Measurements from ENCODE around the gene PELI2.

The PELI2 gene

DNA sequence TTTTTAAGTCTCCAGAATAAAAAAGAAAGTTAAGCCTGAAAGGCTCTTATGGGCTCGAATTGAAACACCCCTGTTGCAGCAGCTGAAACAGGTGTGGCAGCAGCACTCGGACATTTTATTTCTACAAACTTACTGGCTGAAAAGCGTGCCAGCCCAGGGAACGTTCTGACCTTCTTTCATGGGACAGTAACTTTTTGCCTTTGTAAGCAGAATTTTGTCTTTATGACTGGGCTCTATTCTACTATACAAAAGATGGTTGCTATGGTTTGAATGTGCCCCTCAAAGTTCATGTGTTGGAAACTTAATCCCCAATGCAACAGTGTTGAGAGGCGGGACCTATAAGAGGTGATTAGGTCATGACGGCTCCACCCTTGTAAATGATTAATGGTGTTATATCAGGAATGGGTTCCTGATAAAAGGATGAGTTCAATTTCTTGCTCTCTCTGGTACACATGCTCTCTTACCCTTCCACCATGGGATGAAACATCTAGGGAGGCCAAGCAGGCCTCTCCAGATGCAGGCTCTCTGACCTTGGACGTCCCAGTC lies 52.7 kb downstream of the PELI2 start:
- no peak for DNase-seq

GRCh38 chr14:56172074-56172473 lies 53.9 kb downstream of the PELI2 start:
- no peak for DNase-seq

GRCh38 chr14:56172571-56172971 lies 54.4 kb downstream of the PELI2 start:
- no peak for DNase-seq

DNA sequence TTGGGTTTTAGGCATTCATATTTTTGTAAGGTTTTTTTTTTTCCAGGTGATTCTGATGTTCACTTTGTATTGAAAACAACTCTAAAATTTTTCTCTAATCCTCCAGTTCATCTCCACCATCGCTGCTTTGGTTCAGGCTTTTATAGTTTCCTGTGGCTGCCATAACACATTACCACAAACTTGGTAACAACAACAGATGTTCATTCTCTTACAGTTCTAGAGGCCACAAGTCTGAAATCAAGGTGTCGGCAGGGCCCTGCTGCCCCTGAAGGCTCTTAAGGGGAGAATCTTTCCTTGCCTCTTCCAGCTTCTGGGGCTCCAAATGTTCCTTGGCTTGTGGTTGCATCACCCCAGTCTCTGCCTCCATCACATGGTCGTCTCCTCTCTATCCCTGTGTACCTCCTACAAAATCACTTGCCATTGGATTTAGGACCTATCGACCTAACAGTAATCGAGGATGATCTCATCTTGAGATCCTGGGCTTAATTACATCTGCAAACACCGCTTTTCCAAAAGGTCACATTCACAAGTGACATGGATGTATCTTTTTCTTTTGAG lies 55.2 kb downstream of the PELI2 start:
- DNase-seq: no peak

DNA sequence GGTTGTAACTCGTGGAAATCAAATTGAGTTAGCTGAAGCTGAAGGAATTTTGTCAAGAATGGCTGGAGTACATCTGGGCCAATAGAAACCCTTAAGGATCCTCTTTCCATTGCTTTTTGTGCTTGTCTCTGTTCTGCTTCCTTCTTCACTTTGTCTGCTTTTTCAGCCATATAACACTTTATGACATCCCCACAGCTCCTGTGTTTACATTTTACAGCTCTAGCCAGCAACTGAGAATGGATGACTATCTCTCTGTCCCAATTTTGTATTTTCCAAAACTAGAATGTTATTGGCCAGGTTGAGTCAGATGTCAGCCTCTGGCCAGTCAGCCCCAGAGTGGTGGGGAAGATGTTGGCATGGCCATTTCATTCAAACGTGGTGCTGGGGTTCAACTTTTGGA lies 57.6 kb downstream of the PELI2 start:
- DNase-seq: no peak

- no peak for DNase-seq
Observed at GRCh38 chr14:56176530-56176929, 58.3 kb downstream of the PELI2 start.

DNA sequence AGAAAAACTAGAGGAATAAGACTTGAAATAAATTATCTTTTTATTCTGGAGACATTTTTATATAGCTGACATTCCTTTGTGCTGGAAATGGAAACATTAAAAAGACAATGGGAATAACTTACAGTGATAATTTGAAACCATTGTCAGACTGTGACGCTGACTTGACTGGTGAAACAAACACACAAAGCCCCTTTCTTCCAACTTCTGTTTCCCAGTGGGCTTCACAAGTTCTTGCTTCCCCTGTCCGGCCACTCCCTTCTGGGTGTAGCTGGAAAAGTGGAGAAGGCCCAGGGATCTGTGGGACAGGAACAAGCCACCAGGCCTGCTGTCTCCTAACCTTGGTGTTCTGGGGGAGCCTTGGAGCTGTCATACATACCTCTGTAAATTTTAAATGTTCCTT lies 58.8 kb downstream of the PELI2 start:
- no peak for DNase-seq

DNA sequence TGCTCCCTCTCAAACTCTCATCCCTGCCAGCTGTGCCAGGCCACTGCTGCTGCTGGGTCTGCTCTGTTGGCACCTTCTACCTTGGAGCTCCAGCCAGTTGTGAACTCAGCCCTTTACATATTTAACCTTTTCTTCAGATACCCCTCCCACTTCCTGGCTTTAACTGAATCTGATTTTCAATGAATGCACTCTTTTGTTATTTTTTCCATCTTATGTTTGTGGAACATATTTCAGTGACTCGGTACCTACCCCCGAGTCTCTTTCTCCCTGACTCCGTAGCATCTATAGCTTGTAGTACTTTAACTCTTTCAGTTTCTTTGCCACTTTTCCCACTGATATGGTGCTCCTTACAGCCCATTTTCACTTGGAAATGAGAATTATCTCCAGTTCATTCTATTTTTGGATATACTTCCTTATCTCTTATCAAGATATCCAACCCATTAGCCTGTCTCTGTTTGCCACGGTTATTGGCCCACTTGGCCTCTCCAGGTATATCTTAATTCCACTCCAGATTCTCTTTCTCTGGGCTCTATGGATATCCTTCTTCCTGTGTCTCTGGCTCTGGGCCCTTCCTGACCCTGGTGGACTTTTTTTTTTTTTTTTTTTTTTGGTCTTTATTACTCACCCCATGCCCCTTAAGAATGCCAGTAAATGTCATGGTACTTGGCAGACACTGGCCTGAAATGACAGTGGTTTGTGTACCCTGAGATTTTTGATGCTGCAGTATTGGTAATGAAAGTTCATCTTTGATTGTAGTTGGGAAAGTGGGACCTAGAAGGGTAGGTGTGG lies 62.7 kb downstream of the PELI2 start:
- no peak for DNase-seq

DNA sequence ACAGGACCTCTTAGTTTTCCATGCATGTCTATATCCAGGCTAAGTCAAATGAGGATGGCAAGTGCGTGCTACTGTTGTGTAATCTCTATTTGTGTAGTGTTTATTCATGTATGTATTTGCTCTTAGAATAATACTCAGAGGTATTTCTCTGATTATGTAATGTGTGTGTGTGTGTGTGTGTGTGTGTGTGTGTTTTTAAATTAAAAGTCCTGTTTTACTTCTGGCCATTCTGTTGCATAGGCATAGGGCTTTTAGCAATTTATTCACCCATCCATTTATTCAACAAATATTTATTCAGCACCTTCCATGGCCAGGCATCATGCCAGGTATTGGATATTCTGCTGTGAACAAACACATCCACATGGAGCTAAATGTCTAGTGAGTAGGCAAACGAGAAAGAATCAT lies 63.5 kb downstream of the PELI2 start:
- DNase-seq: no peak

DNA sequence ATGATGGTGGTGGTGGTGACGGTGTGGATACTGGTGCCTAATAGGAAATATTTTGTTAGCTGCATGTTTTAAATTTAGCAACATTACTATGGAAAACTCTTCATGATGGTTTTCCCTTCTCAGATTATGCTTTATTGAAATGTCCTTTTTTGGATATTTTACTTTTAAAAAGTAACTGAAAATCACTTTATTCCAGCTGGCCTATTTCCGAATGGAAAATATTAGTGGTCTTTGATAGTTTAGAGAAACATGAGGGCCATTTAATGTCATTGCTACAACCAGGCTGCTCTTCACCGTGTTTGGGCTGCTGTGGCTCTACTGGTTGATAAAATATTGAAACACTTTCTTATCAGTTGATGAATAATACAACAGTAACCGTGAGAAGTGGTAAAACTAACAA lies 64.2 kb downstream of the PELI2 start:
- no peak for DNase-seq

DNA sequence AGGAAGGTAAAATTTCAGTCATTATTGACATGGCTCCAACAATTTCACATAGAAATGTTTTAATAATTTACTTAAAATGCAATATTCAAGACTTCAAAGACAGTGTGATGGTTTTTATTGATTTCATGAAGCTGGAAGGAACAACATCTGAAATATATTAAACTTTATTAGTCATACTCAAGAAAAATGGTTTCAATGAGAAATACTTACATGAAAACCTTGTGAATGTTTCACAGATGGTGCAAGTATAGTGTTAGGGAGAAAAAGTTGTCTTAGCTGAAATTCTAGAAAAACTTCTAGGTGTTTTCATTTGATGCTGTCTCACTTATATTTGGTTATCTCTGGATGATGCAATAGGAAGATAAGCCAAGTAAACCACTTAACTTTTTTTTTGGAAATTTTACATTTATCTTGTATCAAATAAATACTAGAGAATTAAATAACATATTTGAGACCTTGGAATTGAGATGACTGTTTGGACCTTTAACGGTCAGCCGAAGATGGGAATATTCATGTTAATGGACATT lies 65.5 kb downstream of the PELI2 start:
- DNase-seq: no peak

DNA sequence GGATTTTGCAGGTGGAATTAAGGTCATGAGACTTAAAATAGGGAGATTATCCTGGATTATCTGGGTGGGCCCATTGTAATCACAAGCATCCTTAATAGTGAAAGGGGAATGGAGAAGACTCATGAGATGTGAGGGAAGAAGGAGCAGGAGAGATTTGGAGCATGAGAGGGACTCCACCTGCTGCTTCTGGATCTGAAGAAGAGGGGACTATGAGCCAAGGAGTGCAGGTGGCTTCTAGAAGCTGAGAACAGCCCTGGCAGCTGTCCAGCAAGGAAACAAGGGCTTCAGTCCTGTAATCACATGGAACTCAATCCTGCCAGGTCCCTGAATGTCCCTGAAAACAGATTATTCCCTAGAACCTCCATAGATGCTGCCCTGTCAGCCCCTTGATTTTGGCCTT lies 67.8 kb downstream of the PELI2 start:
- peak in 2 of 56 donors; percentile 9 to 14 for DNase-seq

- no peak for DNase-seq
Observed at GRCh38 chr14:56187736-56188135, 69.5 kb downstream of the PELI2 start.

DNA sequence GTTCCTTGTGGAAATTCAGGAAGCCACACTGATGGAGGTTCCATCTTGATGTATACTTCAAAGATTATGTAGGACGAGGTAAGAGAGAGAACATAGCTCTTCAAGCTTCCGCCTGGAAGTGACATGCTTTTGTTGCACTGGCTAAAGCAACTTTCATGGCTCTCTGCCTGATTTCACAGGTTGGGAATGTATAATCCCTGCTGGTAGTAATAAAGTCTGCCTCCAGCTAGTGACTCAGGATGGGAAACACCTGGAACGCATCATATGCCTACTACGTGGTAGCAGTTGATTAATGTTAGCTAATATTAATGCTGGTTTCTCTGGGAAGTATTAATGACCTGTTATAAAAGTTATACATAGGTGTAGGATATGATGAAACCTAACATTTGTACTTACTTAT lies 71.1 kb downstream of the PELI2 start:
- DNase-seq: no peak

DNA sequence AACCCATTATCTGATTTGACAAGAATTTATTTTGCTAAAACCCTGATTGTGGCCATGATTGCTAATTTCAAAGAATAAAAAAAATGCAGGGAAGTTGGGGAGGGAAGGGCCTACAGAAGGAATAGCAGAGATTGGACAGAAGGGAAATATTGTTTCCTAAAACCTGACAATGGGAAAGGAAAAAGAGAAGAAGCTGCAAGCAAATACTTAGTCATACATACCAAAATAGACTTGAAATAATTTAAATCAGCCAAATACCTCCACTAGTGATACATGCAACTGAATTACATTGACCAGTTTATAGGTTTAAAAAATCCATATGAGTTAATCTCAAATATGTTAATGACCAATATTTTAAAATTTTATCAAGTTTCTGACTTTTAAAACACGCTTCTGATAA lies 75.1 kb downstream of the PELI2 start:
- DNase-seq: no peak

DNA sequence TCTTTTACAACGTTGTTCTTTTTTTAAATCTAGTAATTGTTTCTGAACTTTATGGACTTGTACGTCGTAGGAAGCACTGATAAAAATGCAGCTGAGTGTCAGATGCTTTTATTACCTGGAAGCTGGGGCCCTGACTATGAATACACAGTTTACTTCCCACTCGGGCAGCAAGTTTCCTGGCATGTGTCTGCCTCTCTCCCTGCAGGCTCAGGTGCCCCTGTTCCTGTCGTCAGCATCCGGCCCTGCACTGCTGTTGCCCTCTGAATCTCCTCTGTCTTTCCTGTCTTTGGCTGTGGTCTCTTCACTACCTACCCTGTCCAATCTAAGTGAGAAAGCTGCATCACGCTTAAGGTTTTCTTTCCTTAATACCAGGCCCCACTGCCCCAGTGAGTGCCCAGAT lies 75.8 kb downstream of the PELI2 start:
- DNase-seq: no peak

GRCh38 chr14:56195223-56195622 lies 77.0 kb downstream of the PELI2 start:
- no peak for DNase-seq

GRCh38 chr14:56195704-56196103 lies 77.5 kb downstream of the PELI2 start:
- DNase-seq: no peak

DNA sequence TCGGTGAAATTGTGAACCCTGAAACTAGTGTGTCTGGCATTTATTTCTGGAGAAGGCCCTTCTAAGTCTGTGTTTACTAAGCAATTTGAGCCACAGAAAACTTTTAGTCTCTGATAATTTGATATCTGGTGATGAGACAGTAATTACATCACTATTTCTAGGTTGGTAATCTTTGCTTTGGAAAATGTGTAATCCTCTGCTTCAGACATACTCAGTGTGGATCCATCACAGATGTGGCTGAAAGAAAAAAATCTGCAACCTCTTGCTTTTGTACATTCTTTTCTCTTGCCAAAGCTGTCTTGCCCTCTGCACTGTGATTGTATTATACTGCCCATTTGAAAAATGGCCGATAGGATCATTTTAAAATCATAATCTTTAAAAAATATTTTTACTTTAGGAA lies 78.1 kb downstream of the PELI2 start:
- no peak for DNase-seq

- no peak for DNase-seq
Observed at GRCh38 chr14:56197150-56197549, 78.9 kb downstream of the PELI2 start.

GRCh38 chr14:56198438-56198837 lies 80.2 kb downstream of the PELI2 start:
- no peak for DNase-seq

DNA sequence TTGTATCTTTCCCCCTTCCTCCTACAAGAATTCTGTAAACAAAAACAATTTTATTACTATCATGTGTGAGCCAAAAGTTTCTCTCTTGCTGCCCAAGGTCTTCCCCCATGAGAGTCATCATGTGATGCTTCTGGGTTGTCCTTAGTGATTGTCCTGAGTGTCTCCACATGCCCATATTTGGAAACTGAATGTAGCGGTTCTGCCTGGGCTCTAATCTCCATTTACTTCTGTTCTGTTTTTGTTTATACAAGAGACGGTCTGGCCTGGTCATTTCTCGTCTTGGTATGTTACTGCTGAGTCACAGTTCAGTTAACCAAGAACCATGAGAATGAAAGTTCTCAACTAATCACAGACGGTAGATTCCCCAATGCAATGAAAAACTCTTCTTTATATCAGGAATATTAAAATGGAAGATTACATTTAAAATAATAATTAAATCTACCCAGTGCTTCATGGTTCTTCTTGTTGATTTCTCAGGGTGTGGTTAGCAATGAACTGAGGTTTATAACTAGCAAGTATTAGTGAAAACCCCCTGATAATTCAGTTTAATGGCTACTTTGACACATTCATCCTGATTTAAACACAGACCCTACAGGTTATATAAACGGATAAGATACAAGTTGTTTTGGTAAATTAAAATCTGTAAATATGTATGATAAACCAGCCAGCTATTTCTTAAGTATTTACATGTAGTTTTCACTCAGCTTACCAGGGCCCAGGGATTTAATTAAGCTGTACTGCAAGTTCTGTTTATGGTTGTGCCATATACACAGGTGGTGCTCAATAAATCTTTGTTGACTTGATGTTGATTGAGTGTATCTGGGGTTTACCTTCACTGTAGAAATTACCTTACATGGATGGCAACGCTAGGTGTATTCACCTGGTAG lies 81.1 kb downstream of the PELI2 start:
- no peak for DNase-seq

Measured in amygdala (tissue), 56 donors.